Brain pericyte (primary cell): Measurements from ENCODE around the gene STARD3.

Experiments
- DNase-seq: peaks from one replicate; pipeline ENCODE4 v3.0.0-alpha.2; 2012; ENCODE audit warnings: low read depth, low spot score

STARD3 gene

GRCh38 chr17:39638317-39638716, 1.4 kb downstream of the STARD3 start:
- DNase-seq = no peak

- DNase-seq = no peak
Measured at GRCh38 chr17:39639043-39639442, 2.1 kb downstream of the STARD3 start.

GRCh38 chr17:39639566-39640458, 2.9 kb downstream of the STARD3 start:
- no peak for DNase-seq

GRCh38 chr17:39640591-39641031, 3.7 kb downstream of the STARD3 start:
- DNase-seq = no peak

- DNase-seq = no peak
Measured at GRCh38 chr17:39641097-39641496, 4.2 kb downstream of the STARD3 start.

GRCh38 chr17:39641883-39642282, 4.9 kb downstream of the STARD3 start:
- no peak for DNase-seq

- DNase-seq = no peak
Measured at GRCh38 chr17:39642291-39643074, 5.5 kb downstream of the STARD3 start.

- no peak for DNase-seq
Measured at GRCh38 chr17:39643271-39643670, 6.3 kb downstream of the STARD3 start.

GRCh38 chr17:39647256-39647655, 10.3 kb downstream of the STARD3 start:
- no peak for DNase-seq

GRCh38 chr17:39648616-39649366, 11.8 kb downstream of the STARD3 start:
- DNase-seq = no peak

GRCh38 chr17:39650121-39650579, 13.2 kb downstream of the STARD3 start:
- no peak for DNase-seq

- DNase-seq = no peak
Measured at GRCh38 chr17:39651923-39652586, 15.1 kb downstream of the STARD3 start.

- no peak for DNase-seq
Measured at GRCh38 chr17:39652587-39653315, 15.8 kb downstream of the STARD3 start.

- no peak for DNase-seq
Measured at GRCh38 chr17:39653316-39653661, 16.3 kb downstream of the STARD3 start.

GRCh38 chr17:39653662-39654331, 16.9 kb downstream of the STARD3 start:
- DNase-seq = no peak

- DNase-seq = no peak
Measured at GRCh38 chr17:39655105-39655504, 18.2 kb downstream of the STARD3 start.

- DNase-seq = no peak
Measured at GRCh38 chr17:39658346-39658745, 21.4 kb downstream of the STARD3 start.

GRCh38 chr17:39658760-39659159, 21.8 kb downstream of the STARD3 start:
- no peak for DNase-seq

GRCh38 chr17:39659279-39660010, 22.5 kb downstream of the STARD3 start:
- no peak for DNase-seq

GRCh38 chr17:39660011-39660360, 23.0 kb downstream of the STARD3 start:
- DNase-seq = no peak
